A549 (cell line): Measurements from ENCODE around the gene C21orf58. TPM values are rescaled to one million over a fixed set of nuclear protein-coding genes. Genes with fewer than 3 reads are reported as not detected.

Experiments used
- ATAC-seq, 2 experiments: fragments of 200-7000 bp in 1 of 2; fragments of >200 bp in 1 of 2; cut with Nextera tagmentation in 1 of 2; cut with Tn5 transposase in 1 of 2; 3 replicates each; pipeline versions ENCODE4 v1.8.0 to v1.9.1; 2018 to 2020; ENCODE audit warnings: mild to moderate bottlenecking in 1 of 2, moderate library complexity in 1 of 2
- CTCF ChIA-PET: fragments of 300-600 bp; sonication (Branson Sonifier 250); formaldehyde crosslinking; extraction: SDS; loops from one replicate; lab custom pipeline; 2021; ENCODE audit warnings: antibody characterized with exemption, inconsistent platforms; lab: Yijun Ruan, JAX
- POLR2A ChIA-PET: fragments of 350-600 bp; formaldehyde crosslinking; extraction: SDS; loops from one replicate; lab custom pipeline; 2021; ENCODE audit warnings: antibody characterized with exemption, inconsistent platforms; lab: Yijun Ruan, JAX
- DNase-seq, 2 experiments: peaks; one replicate each; pipeline versions ENCODE4 v3.0.0 to v3.0.0-alpha.2; 2011 to 2016; ENCODE audit warnings: low read depth in 1 of 2, low spot score in 1 of 2
- FAIRE-seq: peaks from 2 replicates; lab custom pipeline; 2011; peaks lifted over from hg19 to GRCh38; lab: Jason Lieb, UNC
- H3K27ac ChIP-seq, 2 experiments: fragments of >200 bp; sonication (Bioruptor Twin); formaldehyde crosslinking; 3 replicates each; pipeline ENCODE4 v1.5.1; 2016 to 2017
- H3K4me1 ChIP-seq: fragments of >200 bp; sonication (Bioruptor Twin); formaldehyde crosslinking; 3 replicates; pipeline ENCODE4 v1.6.1; 2016
- H3K4me2 ChIP-seq: fragments of >200 bp; sonication (Bioruptor Twin); formaldehyde crosslinking; 3 replicates; pipeline ENCODE4 v1.6.1; 2016
- H3K4me3 ChIP-seq: fragments of >200 bp; sonication (Bioruptor Twin); formaldehyde crosslinking; 3 replicates; pipeline ENCODE4 v1.5.1; 2016
- H3K9me3 ChIP-seq: fragments of >200 bp; sonication (Bioruptor Twin); formaldehyde crosslinking; 3 replicates; pipeline ENCODE4 v1.6.1; 2016
- BHLHE40 ChIP-seq: IDR thresholded peaks from 2 replicates; pipeline ENCODE4 v1.6.1; 2012; ENCODE audit warnings: low read depth, low read length, inconsistent platforms
- CBX8 ChIP-seq: fragments of 200-600 bp; sonication (generic); IDR thresholded peaks from 2 replicates; pipeline ENCODE4 v1.6.1; 2016
- CEBPB ChIP-seq, 2 experiments: fragments of >200 bp in 1 of 2; sonication (Bioruptor Twin) in 1 of 2; formaldehyde crosslinking in 1 of 2; IDR thresholded peaks; 2 replicates each; pipeline ENCODE4 v1.6.1; 2012 to 2016
- CTCF ChIP-seq: fragments of >200 bp; sonication (Bioruptor Twin); formaldehyde crosslinking; IDR thresholded peaks from 3 replicates; pipeline ENCODE4 v1.5.1; 2016
- EHF ChIP-seq: fragments of 250-450 bp; sonication (Bioruptor Pico); IDR thresholded peaks from 2 replicates; pipeline ENCODE4 v1.5.0; 2020; ENCODE audit warnings: mild to moderate bottlenecking
- EP300 ChIP-seq, 2 experiments: fragments of >200 bp; sonication (Bioruptor Twin); formaldehyde crosslinking; IDR thresholded peaks; 2 replicates in 1 of 2; 3 replicates in 1 of 2; pipeline ENCODE4 v1.6.1; 2016 to 2017
- ESRRA ChIP-seq: fragments of 150-350 bp; IDR thresholded peaks from 2 replicates; pipeline ENCODE4 v1.6.1; 2014; ENCODE audit warnings: mild to moderate bottlenecking, low read length, borderline replicate concordance
- FOXS1 ChIP-seq: fragments of 250-450 bp; sonication (Bioruptor Pico); IDR thresholded peaks from 2 replicates; pipeline ENCODE4 v1.5.0; 2020; ENCODE audit warnings: mild to moderate bottlenecking, moderate library complexity
- HES2 ChIP-seq: fragments of >200 bp; sonication (Bioruptor Twin); formaldehyde crosslinking; IDR thresholded peaks from 2 replicates; pipeline ENCODE4 v1.6.1; 2016
- HOXA7 ChIP-seq: fragments of 250-450 bp; sonication (Bioruptor Pico); IDR thresholded peaks from 2 replicates; pipeline ENCODE4 v1.5.0; 2020; ENCODE audit warnings: mild to moderate bottlenecking, moderate library complexity
- HOXB5 ChIP-seq: fragments of 250-450 bp; sonication (Bioruptor Pico); IDR thresholded peaks from 2 replicates; pipeline ENCODE4 v1.5.0; 2020; ENCODE audit warnings: mild to moderate bottlenecking, moderate library complexity
- JUN ChIP-seq, 2 experiments: fragments of >200 bp; sonication (Bioruptor Twin); formaldehyde crosslinking; IDR thresholded peaks; 2 replicates in 1 of 2; 3 replicates in 1 of 2; pipeline ENCODE4 v1.6.1; 2016 to 2017
- JUNB ChIP-seq: fragments of >200 bp; sonication (Bioruptor Twin); formaldehyde crosslinking; IDR thresholded peaks from 2 replicates; pipeline ENCODE4 v1.6.1; 2016
- KDM1A ChIP-seq: fragments of 200-600 bp; sonication (generic); IDR thresholded peaks from 2 replicates; pipeline ENCODE4 v1.6.1; 2016; ENCODE audit warnings: low read depth, mild to moderate bottlenecking
- MAFK ChIP-seq: fragments of 450-650 bp; IDR thresholded peaks from 2 replicates; pipeline ENCODE4 v1.6.1; 2014; ENCODE audit not compliant: partially characterized antibody
- MAX ChIP-seq: IDR thresholded peaks from 2 replicates; pipeline ENCODE4 v1.6.1; 2012
- NFE2L2 ChIP-seq: fragments of 150-350 bp; conservative IDR thresholded peaks from 2 replicates; pipeline ENCODE4 v1.6.1; 2014; ENCODE audit warnings: low read length
- PHF8 ChIP-seq: fragments of 200-600 bp; sonication (generic); IDR thresholded peaks from 2 replicates; pipeline ENCODE4 v1.6.1; 2016; ENCODE audit warnings: low read depth, mild to moderate bottlenecking, antibody characterized with exemption, moderate library complexity, borderline replicate concordance
- RAD21 ChIP-seq, 2 experiments: fragments of >200 bp in 1 of 2; sonication (Bioruptor Twin) in 1 of 2; formaldehyde crosslinking in 1 of 2; IDR thresholded peaks in 1 of 2; conservative IDR thresholded peaks in 1 of 2; 2 replicates in 1 of 2; 3 replicates in 1 of 2; pipeline ENCODE4 v1.6.1; 2012 to 2018; ENCODE audit warnings: inconsistent platforms in 1 of 2
- RARB ChIP-seq: fragments of 250-450 bp; sonication (Bioruptor Pico); IDR thresholded peaks from 2 replicates; pipeline ENCODE4 v1.8.0; 2021; ENCODE audit warnings: mild to moderate bottlenecking, moderate library complexity
- RFX5 ChIP-seq: fragments of 450-650 bp; IDR thresholded peaks from 2 replicates; pipeline ENCODE4 v1.7.1; 2014; ENCODE audit warnings: antibody characterized with exemption, mild to moderate bottlenecking, moderate library complexity
- SMC3 ChIP-seq: fragments of >200 bp; sonication (Bioruptor Twin); formaldehyde crosslinking; IDR thresholded peaks from 3 replicates; pipeline ENCODE4 v1.6.1; 2018; ENCODE audit warnings: inconsistent platforms
- ZC3H11A ChIP-seq: fragments of 450-650 bp; IDR thresholded peaks from 2 replicates; pipeline ENCODE4 v1.6.1; 2014; ENCODE audit warnings: antibody characterized with exemption, mild to moderate bottlenecking
- ZSCAN20 ChIP-seq: fragments of 250-450 bp; sonication (Bioruptor Pico); IDR thresholded peaks from 2 replicates; pipeline ENCODE4 v1.8.0; 2022; ENCODE audit warnings: mild to moderate bottlenecking, moderate library complexity
- WGBS: methylation state at CpG from one replicate; pipeline ENCODE4 v1.1.6; 2017; ENCODE audit errors: missing lambda C conversion rate; 5-methylcytosine and 5-hydroxymethylcytosine counted together
- polyA plus RNA-seq, 4 experiments: library from polyadenylated mRNA; depleted of rRNA in 3 of 4; stranded (reverse); fragments of >200 nt; fragmentation: RNase III in 1 of 4; extraction: RNeasy Plus Mini Kit Qiagen cat#74134 plus additional on column Dnase treatment in 1 of 4; gene quantifications; 2 replicates in 3 of 4; 3 replicates in 1 of 4; pipeline ENCODE4 v1.2.3, GENCODE V29; 2011 to 2017

C21orf58 gene
- polyA plus RNA-seq, 2 of the 4 experiments (the other 2 are of a cell fraction): 3.2 to 8.5 TPM

- no peak for TF ChIP-seq CTCF
Observed at GRCh38 chr21:46256501-46256994, 67.1 kb downstream of the C21orf58 start (continued).

- no peak for DNase-seq
- Histone ChIP-seq H3K4me1 (no peaks in the 10 kb centered on the region), H3K9me3 (no peaks in the 10 kb centered on the region), H3K4me3 (no peak overlapping the region), H3K27ac (no peak overlapping the region), H3K4me2 (no peak overlapping the region)
- WGBS: 93% methylated on average over 5 of the region's 6 CpGs
- FAIRE-seq: no peak
- ATAC-seq: no peak; a peak in 1 of 6 replicates
- no peak for TF ChIP-seq HES2
- no peak for TF ChIP-seq EHF (CRISPR knock-in tag)
- no peak for TF ChIP-seq CBX8
- TF ChIP-seq HOXB5: no peak
- no peak for TF ChIP-seq JUNB
- TF ChIP-seq CEBPB (IDR thresholded peaks at IDR 0.05): no peak
- TF ChIP-seq RARB (CRISPR knock-in tag): no peak
- no peak for TF ChIP-seq FOXS1 (CRISPR knock-in tag)
- no peak for TF ChIP-seq HOXA7 (CRISPR knock-in tag)
- no peak for TF ChIP-seq SMC3
- no peak for TF ChIP-seq NFE2L2
- no peak for TF ChIP-seq RFX5
- no peak for TF ChIP-seq ZC3H11A
- TF ChIP-seq MAX: no peak
- no peak for TF ChIP-seq ZSCAN20 (CRISPR knock-in tag)
- TF ChIP-seq MAFK: no peak
- no peak for TF ChIP-seq BHLHE40
- no peak for TF ChIP-seq RAD21 (conservative IDR thresholded peaks at IDR 0.05 in 1 of 2, IDR thresholded peaks at IDR 0.05 in 1 of 2)
- TF ChIP-seq PHF8: no peak
- no peak for TF ChIP-seq KDM1A
- ChIA-PET CTCF (interaction anchor here (0.6 kb wide), 1 partner anchor 112 kb away, joined by 3 read pairs; no protein-coding TSS in a partner anchor), POLR2A (no interaction called here)
Observed at GRCh38 chr21:46255758-46256337, 67.8 kb downstream of the C21orf58 start.

DNA sequence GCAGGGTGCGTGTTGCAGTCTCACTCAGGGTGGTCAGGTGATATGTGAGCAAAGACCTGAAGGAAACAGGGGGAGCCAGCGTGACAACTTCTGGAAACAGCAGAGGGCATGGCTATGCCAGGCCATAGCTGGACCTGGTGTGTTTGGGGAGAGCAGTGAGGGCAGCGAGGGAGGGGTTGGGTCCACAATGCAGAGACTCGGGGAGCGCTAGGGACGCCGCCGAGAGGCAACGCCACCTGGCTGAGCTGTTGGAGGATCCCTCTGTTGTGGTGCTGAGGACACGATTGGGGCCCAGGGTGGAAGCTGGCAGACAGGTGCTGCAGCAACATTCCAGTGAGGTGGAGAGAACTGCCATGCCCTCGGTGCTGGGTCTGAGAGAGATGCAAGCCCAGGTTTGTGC, 68.5 kb downstream of the C21orf58 start:
- WGBS: 90% methylated on average over 11 of the region's 11 CpGs
- TF ChIP-seq EP300 (IDR thresholded peaks at IDR 0.05) (no peak), ESRRA (no peak), JUN (IDR thresholded peaks at IDR 0.05) (no peak)
- H3K4me3 ChIP-seq: no peak overlapping the region
- no peak overlapping the region for H3K27ac ChIP-seq
- ChIA-PET POLR2A (no interaction called here), CTCF (interaction anchor here (0.6 to 1.6 kb wide), 2 partner anchors 9 to 111 kb away, joined by 3 to 4 read pairs; no protein-coding TSS in a partner anchor)
- no peaks in the 10 kb centered on the region for H3K4me1 ChIP-seq
- ATAC-seq (no peak), FAIRE-seq (no peak), DNase-seq (no peak)
- H3K4me2 ChIP-seq: no peak overlapping the region
- H3K9me3 ChIP-seq: no peaks in the 10 kb centered on the region
